SK-N-SH treated with all-trans-retinoic acid at 6 μM for 48 hours (cell line): Measurements from ENCODE around the gene CATSPERZ.

Source experiments
- ATAC-seq: fragments of 200-7000 bp; cut with Tn5 transposase; 3 replicates; pipeline ENCODE4 v1.9.1; 2020; ENCODE audit warnings: mild to moderate bottlenecking, moderate library complexity
- ARNTL ChIP-seq: fragments of 450-650 bp; formaldehyde crosslinking; IDR thresholded peaks from 2 replicates; pipeline ENCODE4 v1.5.0; 2020; ENCODE audit warnings: low read depth, mild to moderate bottlenecking, moderate library complexity, borderline replicate concordance
- BACH2 ChIP-seq: fragments of 250-450 bp; sonication (Bioruptor Pico); IDR thresholded peaks from 2 replicates; pipeline ENCODE4 v1.9.0; 2021; ENCODE audit warnings: mild to moderate bottlenecking, borderline replicate concordance
- CSRNP3 ChIP-seq: fragments of 250-450 bp; sonication (Bioruptor Pico); IDR thresholded peaks from 2 replicates; pipeline ENCODE4 v1.5.1; 2021; ENCODE audit warnings: mild to moderate bottlenecking, moderate library complexity
- ESRRG ChIP-seq: fragments of 250-450 bp; sonication (Bioruptor Pico); IDR thresholded peaks from 2 replicates; pipeline ENCODE4 v1.6.1; 2021; ENCODE audit warnings: mild to moderate bottlenecking
- GLIS3 ChIP-seq: fragments of 250-450 bp; sonication (Bioruptor Pico); IDR thresholded peaks from 2 replicates; pipeline ENCODE4 v1.5.0; 2020; ENCODE audit warnings: mild to moderate bottlenecking, moderate library complexity
- ISL1 ChIP-seq: fragments of 250-450 bp; sonication (Bioruptor Pico); IDR thresholded peaks from 2 replicates; pipeline ENCODE4 v2.1.2; 2022; ENCODE audit warnings: mild to moderate bottlenecking, moderate library complexity
- OSR1 ChIP-seq: fragments of 250-450 bp; sonication (Bioruptor Pico); IDR thresholded peaks from 2 replicates; pipeline ENCODE4 v1.8.0; 2022; ENCODE audit warnings: moderate library complexity, mild to moderate bottlenecking, inconsistent platforms
- PPARA ChIP-seq: fragments of 250-450 bp; sonication (Bioruptor Pico); IDR thresholded peaks from 2 replicates; pipeline ENCODE4 v1.5.0; 2020; ENCODE audit warnings: mild to moderate bottlenecking, borderline replicate concordance
- RARB ChIP-seq: fragments of 250-450 bp; sonication (Bioruptor Pico); IDR thresholded peaks from 2 replicates; pipeline ENCODE4 v1.8.0; 2021; ENCODE audit warnings: mild to moderate bottlenecking, moderate library complexity
- SNAI2 ChIP-seq: fragments of 250-450 bp; sonication (Bioruptor Pico); IDR thresholded peaks from 2 replicates; pipeline ENCODE4 v1.5.0; 2020; ENCODE audit warnings: mild to moderate bottlenecking, moderate library complexity
- TOX ChIP-seq: fragments of 250-450 bp; sonication (Bioruptor Pico); IDR thresholded peaks from 2 replicates; pipeline ENCODE4 v1.8.0; 2021; ENCODE audit warnings: mild to moderate bottlenecking, moderate library complexity, borderline replicate concordance
- ZC3H10 ChIP-seq: fragments of 250-450 bp; sonication (Bioruptor Pico); IDR thresholded peaks from 2 replicates; pipeline ENCODE4 v1.5.1; 2021; ENCODE audit warnings: mild to moderate bottlenecking, moderate library complexity
- ZNF565 ChIP-seq: fragments of 450-650 bp; formaldehyde crosslinking; conservative IDR thresholded peaks from 2 replicates; pipeline ENCODE4 v1.5.0; 2020; ENCODE audit warnings: low read depth, mild to moderate bottlenecking, moderate library complexity
- ZNF70 ChIP-seq: fragments of 450-650 bp; formaldehyde crosslinking; IDR thresholded peaks from 2 replicates; pipeline ENCODE4 v1.5.0; 2020; ENCODE audit warnings: mild to moderate bottlenecking, moderate library complexity
- ZNF8 ChIP-seq: fragments of 450-650 bp; formaldehyde crosslinking; IDR thresholded peaks from 2 replicates; pipeline ENCODE4 v1.5.0; 2020; ENCODE audit warnings: mild to moderate bottlenecking, moderate library complexity
- TF ChIP-seq, protein P1 (sequence below): fragments of 250-450 bp; sonication (Bioruptor Pico); IDR thresholded peaks from 2 replicates; pipeline ENCODE4 v1.8.0; 2020; ENCODE audit warnings: mild to moderate bottlenecking, moderate library complexity, borderline replicate concordance
- TF ChIP-seq, protein P2 (sequence below): fragments of 250-450 bp; sonication (Bioruptor Pico); IDR thresholded peaks from 2 replicates; pipeline ENCODE4 v1.5.0; 2020; ENCODE audit warnings: mild to moderate bottlenecking, moderate library complexity
- TF ChIP-seq, protein P3 (sequence below): fragments of 250-450 bp; sonication (Bioruptor Pico); IDR thresholded peaks from 2 replicates; pipeline ENCODE4 v1.8.0; 2021; ENCODE audit warnings: low read depth, mild to moderate bottlenecking, moderate library complexity, borderline replicate concordance
- TF ChIP-seq, protein P4 (sequence below): fragments of 250-450 bp; sonication (Bioruptor Pico); IDR thresholded peaks from 2 replicates; pipeline ENCODE4 v1.5.1; 2020; ENCODE audit warnings: low read depth, mild to moderate bottlenecking, moderate library complexity

Gene CATSPERZ

DNA sequence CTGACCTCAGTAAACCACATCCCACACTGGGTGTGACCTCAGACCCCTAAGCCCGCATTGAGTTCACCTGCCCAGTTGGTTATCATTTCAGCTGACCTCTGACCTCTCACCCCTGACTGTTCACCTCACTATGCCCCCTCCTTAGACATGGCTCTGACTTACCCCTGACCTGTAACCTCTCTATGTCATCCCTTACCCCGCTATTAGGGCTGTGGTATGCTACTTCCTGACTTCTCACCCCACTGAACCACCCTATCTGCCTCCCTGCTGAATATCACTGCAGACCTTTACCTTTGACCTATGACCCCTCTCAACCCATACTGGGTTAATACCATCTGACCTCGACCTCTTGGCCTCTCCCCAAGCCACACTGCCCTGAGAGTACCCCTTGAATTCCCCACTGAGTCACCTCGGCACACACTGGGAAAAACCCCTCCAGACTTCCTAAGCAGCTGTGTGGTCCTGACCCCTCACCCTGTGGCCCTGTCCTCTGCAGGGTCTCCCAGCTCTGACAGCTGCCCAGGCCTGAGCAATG lies 40.6 kb upstream of the CATSPERZ start:
- TF ChIP-seq ZNF565 (CRISPR knock-in tag) (no peak), SNAI2 (no peak)
- TF ChIP-seq, all 23 proteins: peak for 0

DNA sequence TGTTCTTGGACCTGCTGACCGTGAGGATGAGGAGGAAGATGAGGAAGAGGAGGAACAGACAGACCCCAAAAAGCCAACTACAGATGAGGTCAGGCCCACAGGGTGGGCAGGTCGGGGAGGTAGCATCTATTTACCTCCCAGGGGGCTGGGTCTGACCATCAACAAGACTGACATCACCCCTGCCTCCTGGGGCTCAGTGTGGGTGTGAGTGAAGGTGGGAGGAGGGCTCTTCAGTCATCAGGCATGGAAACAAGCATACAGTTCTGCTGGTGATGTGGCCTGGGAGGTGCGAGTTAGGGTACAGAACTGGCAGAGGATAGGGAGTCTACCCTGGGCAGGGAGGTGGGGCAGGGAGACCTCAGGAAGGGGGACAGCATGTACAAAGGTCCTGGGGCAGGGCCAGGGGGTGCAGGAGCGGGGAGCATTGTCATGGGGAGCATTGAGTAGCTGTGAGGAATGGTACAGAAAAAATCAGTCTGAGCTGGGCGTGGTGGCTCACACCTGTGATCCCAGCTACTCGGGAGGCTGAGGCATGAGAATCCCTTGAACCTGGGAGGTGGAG lies 39.9 kb upstream of the CATSPERZ start:
- TF ChIP-seq PPARA: no peak
- TF ChIP-seq GLIS3 (CRISPR knock-in tag): no peak
- TF ChIP-seq SNAI2: no peak
- TF ChIP-seq, protein P1, sequence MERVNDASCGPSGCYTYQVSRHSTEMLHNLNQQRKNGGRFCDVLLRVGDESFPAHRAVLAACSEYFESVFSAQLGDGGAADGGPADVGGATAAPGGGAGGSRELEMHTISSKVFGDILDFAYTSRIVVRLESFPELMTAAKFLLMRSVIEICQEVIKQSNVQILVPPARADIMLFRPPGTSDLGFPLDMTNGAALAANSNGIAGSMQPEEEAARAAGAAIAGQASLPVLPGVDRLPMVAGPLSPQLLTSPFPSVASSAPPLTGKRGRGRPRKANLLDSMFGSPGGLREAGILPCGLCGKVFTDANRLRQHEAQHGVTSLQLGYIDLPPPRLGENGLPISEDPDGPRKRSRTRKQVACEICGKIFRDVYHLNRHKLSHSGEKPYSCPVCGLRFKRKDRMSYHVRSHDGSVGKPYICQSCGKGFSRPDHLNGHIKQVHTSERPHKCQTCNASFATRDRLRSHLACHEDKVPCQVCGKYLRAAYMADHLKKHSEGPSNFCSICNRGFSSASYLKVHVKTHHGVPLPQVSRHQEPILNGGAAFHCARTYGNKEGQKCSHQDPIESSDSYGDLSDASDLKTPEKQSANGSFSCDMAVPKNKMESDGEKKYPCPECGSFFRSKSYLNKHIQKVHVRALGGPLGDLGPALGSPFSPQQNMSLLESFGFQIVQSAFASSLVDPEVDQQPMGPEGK (CRISPR knock-in tag): no peak
- ATAC-seq: no peak

More for the DNA sequence above, 40.6 kb upstream of the CATSPERZ start:
- no peak for ATAC-seq

DNA sequence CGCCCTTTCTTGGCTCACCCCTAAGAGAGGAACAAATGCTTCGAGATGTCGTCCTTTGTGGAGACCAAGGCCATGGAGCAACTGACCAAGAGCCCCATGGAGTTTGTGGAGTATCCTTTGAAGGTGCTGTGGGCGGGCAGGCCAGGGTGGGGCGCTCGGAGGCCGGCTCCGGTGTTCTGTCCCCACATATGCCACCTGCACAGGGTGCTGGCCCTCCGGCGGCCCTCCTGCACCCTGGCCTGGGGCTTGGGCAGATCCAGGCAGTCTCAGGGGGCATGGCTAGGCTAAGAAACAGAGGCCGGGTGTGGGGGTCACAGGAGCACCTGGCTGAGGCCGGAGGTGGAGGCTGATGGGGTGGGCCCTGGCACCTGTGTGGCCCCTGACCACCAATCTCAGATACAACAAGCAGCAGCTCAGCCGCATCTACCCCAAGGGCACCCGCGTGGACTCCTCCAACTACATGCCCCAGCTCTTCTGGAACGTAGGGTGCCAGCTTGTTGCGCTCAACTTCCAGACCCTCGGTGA lies 38.5 kb upstream of the CATSPERZ start:
- TF ChIP-seq, protein P2, sequence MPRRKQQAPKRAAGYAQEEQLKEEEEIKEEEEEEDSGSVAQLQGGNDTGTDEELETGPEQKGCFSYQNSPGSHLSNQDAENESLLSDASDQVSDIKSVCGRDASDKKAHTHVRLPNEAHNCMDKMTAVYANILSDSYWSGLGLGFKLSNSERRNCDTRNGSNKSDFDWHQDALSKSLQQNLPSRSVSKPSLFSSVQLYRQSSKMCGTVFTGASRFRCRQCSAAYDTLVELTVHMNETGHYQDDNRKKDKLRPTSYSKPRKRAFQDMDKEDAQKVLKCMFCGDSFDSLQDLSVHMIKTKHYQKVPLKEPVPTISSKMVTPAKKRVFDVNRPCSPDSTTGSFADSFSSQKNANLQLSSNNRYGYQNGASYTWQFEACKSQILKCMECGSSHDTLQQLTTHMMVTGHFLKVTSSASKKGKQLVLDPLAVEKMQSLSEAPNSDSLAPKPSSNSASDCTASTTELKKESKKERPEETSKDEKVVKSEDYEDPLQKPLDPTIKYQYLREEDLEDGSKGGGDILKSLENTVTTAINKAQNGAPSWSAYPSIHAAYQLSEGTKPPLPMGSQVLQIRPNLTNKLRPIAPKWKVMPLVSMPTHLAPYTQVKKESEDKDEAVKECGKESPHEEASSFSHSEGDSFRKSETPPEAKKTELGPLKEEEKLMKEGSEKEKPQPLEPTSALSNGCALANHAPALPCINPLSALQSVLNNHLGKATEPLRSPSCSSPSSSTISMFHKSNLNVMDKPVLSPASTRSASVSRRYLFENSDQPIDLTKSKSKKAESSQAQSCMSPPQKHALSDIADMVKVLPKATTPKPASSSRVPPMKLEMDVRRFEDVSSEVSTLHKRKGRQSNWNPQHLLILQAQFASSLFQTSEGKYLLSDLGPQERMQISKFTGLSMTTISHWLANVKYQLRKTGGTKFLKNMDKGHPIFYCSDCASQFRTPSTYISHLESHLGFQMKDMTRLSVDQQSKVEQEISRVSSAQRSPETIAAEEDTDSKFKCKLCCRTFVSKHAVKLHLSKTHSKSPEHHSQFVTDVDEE: no peak
- no peak for ATAC-seq

DNA sequence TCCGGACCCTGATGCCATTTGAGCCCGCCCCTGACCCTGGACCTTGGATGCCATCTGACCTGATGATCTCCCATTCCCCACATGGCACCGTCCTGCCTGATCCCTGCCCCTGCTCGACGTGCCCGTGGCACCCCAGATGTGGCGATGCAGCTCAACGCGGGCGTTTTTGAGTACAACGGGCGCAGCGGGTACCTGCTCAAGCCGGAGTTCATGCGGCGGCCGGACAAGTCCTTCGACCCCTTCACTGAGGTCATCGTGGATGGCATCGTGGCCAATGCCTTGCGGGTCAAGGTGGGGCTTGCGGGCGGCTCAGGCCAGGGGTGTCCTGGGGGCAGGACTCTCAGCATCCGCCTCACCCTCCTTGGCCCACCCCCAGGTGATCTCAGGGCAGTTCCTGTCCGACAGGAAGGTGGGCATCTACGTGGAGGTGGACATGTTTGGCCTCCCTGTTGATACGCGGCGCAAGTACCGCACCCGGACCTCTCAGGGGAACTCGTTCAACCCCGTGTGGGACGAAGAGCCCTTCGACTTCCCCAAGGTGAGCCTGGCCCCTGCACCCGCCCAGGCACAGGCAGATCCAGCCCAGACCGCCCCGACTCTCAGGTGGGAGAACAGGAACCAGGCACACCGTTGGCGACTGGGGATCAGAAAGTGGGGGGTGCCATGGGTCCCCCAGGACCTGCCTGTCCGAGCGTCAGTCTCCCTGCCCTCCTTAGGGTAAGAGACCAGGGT lies 37.7 kb upstream of the CATSPERZ start:
- no peak for ATAC-seq
- TF ChIP-seq GLIS3 (CRISPR knock-in tag) (no peak), ZNF8 (CRISPR knock-in tag) (no peak), BACH2 (CRISPR knock-in tag) (no peak), ZC3H10 (CRISPR knock-in tag) (no peak), OSR1 (no peak), TOX (CRISPR knock-in tag) (no peak), ESRRG (CRISPR knock-in tag) (no peak), ZNF70 (no peak), CSRNP3 (CRISPR knock-in tag) (no peak), ARNTL (no peak), SNAI2 (no peak), ZNF565 (CRISPR knock-in tag) (no peak), RARB (no peak), ISL1 (CRISPR knock-in tag) (no peak)
- TF ChIP-seq, protein P3, sequence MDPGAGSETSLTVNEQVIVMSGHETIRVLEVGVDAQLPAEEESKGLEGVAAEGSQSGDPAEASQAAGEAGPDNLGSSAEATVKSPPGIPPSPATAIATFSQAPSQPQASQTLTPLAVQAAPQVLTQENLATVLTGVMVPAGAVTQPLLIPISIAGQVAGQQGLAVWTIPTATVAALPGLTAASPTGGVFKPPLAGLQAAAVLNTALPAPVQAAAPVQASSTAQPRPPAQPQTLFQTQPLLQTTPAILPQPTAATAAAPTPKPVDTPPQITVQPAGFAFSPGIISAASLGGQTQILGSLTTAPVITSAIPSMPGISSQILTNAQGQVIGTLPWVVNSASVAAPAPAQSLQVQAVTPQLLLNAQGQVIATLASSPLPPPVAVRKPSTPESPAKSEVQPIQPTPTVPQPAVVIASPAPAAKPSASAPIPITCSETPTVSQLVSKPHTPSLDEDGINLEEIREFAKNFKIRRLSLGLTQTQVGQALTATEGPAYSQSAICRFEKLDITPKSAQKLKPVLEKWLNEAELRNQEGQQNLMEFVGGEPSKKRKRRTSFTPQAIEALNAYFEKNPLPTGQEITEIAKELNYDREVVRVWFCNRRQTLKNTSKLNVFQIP (CRISPR knock-in tag): no peak
- TF ChIP-seq, protein P4, sequence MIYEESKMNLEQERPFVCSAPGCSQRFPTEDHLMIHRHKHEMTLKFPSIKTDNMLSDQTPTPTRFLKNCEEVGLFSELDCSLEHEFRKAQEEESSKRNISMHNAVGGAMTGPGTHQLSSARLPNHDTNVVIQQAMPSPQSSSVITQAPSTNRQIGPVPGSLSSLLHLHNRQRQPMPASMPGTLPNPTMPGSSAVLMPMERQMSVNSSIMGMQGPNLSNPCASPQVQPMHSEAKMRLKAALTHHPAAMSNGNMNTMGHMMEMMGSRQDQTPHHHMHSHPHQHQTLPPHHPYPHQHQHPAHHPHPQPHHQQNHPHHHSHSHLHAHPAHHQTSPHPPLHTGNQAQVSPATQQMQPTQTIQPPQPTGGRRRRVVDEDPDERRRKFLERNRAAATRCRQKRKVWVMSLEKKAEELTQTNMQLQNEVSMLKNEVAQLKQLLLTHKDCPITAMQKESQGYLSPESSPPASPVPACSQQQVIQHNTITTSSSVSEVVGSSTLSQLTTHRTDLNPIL (CRISPR knock-in tag): no peak
- TF ChIP-seq, protein P2: no peak
